Measurements from ENCODE around the gene HMGN4. TPM values are rescaled to one million over a fixed set of nuclear protein-coding genes. Genes with fewer than 3 reads are reported as not detected.

HMGN4 gene
- total and polyA plus RNA-seq, 9 of the 15 experiments (the other 6 are each of a cell fraction or from before 2014, with no cell fraction given): 35.4 to 134 (median 94.1) TPM

DNA sequence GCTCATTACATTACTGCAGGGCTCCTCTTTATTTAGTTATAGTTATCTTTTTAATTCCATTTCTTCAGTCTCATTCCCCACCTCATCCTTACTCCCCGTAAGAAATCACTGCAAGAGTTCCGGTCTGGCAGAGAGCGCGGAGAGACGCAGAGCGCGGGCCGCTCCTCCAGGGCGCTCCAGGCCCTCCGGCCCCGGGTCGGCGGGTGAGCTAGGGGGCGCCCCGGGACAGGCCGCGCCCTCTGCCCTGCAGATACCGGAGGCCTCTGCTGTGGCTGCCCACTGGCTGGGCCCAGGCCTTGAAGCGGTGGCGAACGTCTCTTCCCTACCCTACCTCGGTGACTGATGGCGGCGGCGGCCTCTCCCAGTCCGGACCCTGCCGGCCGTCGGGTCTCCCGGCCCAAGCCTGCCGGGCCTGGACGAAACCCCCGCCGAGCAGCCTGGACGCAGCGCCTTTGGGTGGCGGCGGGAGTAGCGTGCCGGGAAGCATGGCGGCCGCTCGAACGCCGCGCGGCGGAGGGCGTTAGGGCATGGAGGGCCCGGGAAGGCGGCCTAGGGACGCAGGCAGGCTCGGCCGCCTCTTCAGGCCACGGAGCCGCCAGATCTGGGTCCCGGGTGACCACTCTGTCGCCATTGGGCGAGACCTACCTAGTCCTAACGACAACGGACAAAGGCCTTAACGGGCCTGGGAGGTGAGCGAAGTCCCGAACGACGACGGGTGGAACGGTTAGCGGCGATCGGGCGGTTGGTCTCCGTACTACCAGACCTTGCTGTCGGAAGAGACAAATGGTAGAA lies 16.4 kb upstream of the HMGN4 start (continued):
- no peak for TF ChIP-seq NUFIP1 (IDR thresholded peaks at IDR 0.05; ENCODE audit: partially characterized antibody)
- TF ChIP-seq STAG1 (CRISPR knock-in tag; IDR thresholded peaks at IDR 0.05; ENCODE audit: borderline replicate concordance): no peak
- TF ChIP-seq TAF9B (IDR thresholded peaks at IDR 0.05; ENCODE audit: partially characterized antibody): peak; percentile 11
- peak; percentile 64 for TF ChIP-seq BRD9 (IDR thresholded peaks at IDR 0.05; ENCODE audit: low read depth, partially characterized antibody)
- no peak for TF ChIP-seq TCF3 (CRISPR knock-in tag; IDR thresholded peaks at IDR 0.05)
- TF ChIP-seq, protein P1, sequence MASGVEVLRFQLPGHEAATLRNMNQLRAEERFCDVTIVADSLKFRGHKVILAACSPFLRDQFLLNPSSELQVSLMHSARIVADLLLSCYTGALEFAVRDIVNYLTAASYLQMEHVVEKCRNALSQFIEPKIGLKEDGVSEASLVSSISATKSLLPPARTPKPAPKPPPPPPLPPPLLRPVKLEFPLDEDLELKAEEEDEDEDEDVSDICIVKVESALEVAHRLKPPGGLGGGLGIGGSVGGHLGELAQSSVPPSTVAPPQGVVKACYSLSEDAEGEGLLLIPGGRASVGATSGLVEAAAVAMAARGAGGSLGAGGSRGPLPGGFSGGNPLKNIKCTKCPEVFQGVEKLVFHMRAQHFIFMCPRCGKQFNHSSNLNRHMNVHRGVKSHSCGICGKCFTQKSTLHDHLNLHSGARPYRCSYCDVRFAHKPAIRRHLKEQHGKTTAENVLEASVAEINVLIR (CRISPR knock-in tag; IDR thresholded peaks at IDR 0.05): no peak; the same call in 1 of the 2 replicates
- TF ChIP-seq ELF1 (tag; IDR thresholded peaks at IDR 0.05): peak; percentile 65; the same call in 1 of the 2 replicates
- TF ChIP-seq ZNF282 (CRISPR knock-in tag; IDR thresholded peaks at IDR 0.05): peak; percentile 82; the same call in 1 of the 2 replicates
- peak; percentile 82 for TF ChIP-seq MTA3 (IDR thresholded peaks at IDR 0.05; ENCODE audit: borderline replicate concordance)
- TF ChIP-seq MBD2 (IDR thresholded peaks at IDR 0.05; ENCODE audit: borderline replicate concordance, low read depth): peak; percentile 59; the same call in 1 of the 2 replicates
- peak; percentile 20; the same call in 1 of the 2 replicates for TF ChIP-seq TOE1 (IDR thresholded peaks at IDR 0.05; ENCODE audit: borderline replicate concordance)
- TF ChIP-seq TOE1 (CRISPR knock-in tag; IDR thresholded peaks at IDR 0.05; ENCODE audit: borderline replicate concordance, low read depth): no peak
- TF ChIP-seq, protein P2, sequence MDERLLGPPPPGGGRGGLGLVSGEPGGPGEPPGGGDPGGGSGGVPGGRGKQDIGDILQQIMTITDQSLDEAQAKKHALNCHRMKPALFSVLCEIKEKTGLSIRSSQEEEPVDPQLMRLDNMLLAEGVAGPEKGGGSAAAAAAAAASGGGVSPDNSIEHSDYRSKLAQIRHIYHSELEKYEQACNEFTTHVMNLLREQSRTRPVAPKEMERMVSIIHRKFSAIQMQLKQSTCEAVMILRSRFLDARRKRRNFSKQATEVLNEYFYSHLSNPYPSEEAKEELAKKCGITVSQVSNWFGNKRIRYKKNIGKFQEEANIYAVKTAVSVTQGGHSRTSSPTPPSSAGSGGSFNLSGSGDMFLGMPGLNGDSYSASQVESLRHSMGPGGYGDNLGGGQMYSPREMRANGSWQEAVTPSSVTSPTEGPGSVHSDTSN (CRISPR knock-in tag; IDR thresholded peaks at IDR 0.05; ENCODE audit: low read depth): no peak
- TF ChIP-seq, protein P2 (tag; conservative IDR thresholded peaks at IDR 0.05; ENCODE audit: low read depth): no peak
- TF ChIP-seq SRSF7 (optimal IDR thresholded peaks at IDR 0.05; ENCODE audit: low read depth, low read length): no peak
- peak; percentile 96 for TF ChIP-seq TARDBP (IDR thresholded peaks at IDR 0.05)
- TF ChIP-seq, protein P3, sequence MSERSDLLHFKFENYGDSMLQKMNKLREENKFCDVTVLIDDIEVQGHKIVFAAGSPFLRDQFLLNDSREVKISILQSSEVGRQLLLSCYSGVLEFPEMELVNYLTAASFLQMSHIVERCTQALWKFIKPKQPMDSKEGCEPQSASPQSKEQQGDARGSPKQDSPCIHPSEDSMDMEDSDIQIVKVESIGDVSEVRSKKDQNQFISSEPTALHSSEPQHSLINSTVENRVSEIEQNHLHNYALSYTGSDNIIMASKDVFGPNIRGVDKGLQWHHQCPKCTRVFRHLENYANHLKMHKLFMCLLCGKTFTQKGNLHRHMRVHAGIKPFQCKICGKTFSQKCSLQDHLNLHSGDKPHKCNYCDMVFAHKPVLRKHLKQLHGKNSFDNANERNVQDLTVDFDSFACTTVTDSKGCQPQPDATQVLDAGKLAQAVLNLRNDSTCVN (CRISPR knock-in tag; IDR thresholded peaks at IDR 0.05): no peak; the same call in 1 of the 2 replicates
- TF ChIP-seq ZNF507 (tag; conservative IDR thresholded peaks at IDR 0.05): no peak
- no peak; the same call in 1 of the 2 replicates for TF ChIP-seq BHLHE40 (IDR thresholded peaks at IDR 0.05; ENCODE audit: low read length)
- 0 out of 2 replicates have a peak, but pooled peaks have one; percentile 43 for TF ChIP-seq SMARCA4 (IDR thresholded peaks at IDR 0.05)
- TF ChIP-seq RFX5 (IDR thresholded peaks at IDR 0.05; ENCODE audit: low read depth, low read length): no peak
- peak in 1 of 2 experiments; percentile 35; a peak in 1 of 4 replicates for TF ChIP-seq TRIM24 (IDR thresholded peaks at IDR 0.05)
- TF ChIP-seq, protein P4, sequence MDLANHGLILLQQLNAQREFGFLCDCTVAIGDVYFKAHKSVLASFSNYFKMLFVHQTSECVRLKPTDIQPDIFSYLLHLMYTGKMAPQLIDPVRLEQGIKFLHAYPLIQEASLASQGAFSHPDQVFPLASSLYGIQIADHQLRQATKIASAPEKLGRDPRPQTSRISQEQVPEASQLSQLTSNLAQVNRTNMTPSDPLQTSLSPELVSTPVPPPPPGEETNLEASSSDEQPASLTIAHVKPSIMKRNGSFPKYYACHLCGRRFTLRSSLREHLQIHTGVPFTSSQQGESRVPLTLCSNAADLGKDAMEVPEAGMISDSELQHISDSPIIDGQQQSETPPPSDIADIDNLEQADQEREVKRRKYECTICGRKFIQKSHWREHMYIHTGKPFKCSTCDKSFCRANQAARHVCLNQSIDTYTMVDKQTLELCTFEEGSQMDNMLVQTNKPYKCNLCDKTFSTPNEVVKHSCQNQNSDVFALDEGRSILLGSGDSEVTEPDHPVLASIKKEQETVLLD (IDR thresholded peaks at IDR 0.05): no peak
- no peak for TF ChIP-seq ZNF77 (CRISPR knock-in tag; IDR thresholded peaks at IDR 0.05)

Data from K562 (cell line).